Esophagus squamous epithelium (tissue), 4 donors: ENCODE data around the gene ADGRF3.

Experiments
- POLR2A ChIP-seq, 4 donors: fragments of 450-650 bp; IDR thresholded peaks; one replicate each; pipeline ENCODE4 v1.6.1; 2017; ENCODE audit warnings: antibody characterized with exemption in 4 of 4, mild to moderate bottlenecking in 4 of 4, moderate library complexity in 3 of 4
- TF ChIP-seq, protein P1 (sequence below), 6 experiments: fragments of 450-650 bp in 4 of 6; fragments of 200-600 bp in 2 of 6; sonication (generic) in 2 of 6; IDR thresholded peaks; one replicate each; pipeline ENCODE4 v1.5.1; 2016 to 2019; ENCODE audit warnings: antibody characterized with exemption in 6 of 6, mild to moderate bottlenecking in 4 of 6, moderate library complexity in 4 of 6

DNA sequence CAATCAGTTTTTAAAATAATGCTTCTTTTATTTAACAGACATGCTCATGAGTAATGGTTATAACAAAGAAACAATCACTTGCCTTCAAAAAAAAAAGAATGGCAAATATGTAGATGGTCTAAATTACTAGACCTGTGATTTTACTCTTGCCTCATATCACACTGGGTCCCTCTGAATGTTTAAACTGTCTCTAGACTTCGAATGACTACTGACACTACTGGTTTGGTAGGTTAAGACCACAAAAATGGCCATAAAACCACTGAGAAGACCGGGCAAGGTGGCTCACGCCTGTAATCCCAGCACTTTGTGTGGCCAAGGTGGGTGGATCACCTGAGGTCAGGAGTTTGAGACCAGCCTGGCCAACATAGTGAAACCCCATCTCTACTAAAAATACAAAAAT, 5.8 kb downstream of the ADGRF3 start:
- TF ChIP-seq, protein P1, sequence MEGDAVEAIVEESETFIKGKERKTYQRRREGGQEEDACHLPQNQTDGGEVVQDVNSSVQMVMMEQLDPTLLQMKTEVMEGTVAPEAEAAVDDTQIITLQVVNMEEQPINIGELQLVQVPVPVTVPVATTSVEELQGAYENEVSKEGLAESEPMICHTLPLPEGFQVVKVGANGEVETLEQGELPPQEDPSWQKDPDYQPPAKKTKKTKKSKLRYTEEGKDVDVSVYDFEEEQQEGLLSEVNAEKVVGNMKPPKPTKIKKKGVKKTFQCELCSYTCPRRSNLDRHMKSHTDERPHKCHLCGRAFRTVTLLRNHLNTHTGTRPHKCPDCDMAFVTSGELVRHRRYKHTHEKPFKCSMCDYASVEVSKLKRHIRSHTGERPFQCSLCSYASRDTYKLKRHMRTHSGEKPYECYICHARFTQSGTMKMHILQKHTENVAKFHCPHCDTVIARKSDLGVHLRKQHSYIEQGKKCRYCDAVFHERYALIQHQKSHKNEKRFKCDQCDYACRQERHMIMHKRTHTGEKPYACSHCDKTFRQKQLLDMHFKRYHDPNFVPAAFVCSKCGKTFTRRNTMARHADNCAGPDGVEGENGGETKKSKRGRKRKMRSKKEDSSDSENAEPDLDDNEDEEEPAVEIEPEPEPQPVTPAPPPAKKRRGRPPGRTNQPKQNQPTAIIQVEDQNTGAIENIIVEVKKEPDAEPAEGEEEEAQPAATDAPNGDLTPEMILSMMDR (IDR thresholded peaks at IDR 0.05), result no peak
- no peak for TF ChIP-seq POLR2A (IDR thresholded peaks at IDR 0.05)
